ENCODE measurements around the gene GRAMD1A.

GRCh38 chr19:35023428-35023827 is 23.3 kb downstream of the GRAMD1A start:
- TF ChIP-seq EZH2 (IDR thresholded peaks at IDR 0.05): no peak
- no peak for TF ChIP-seq POLR2AphosphoS5 (IDR thresholded peaks at IDR 0.05; ENCODE audit: borderline replicate concordance, low read depth, low read length)
